ENCODE data around the gene COL26A1.
"Not testable (repeated sequence)": the region's sequence is repeated elsewhere in the genome, so short reads cannot be mapped to it uniquely, and the experiment has no call there.

COL26A1 gene

GRCh38 chr7:101433688-101434087, 71.0 kb downstream of the COL26A1 start:
- no peak overlapping the region for H3K4me3 ChIP-seq (ENCODE audit: low read depth, low read length)
- DNase-seq (ENCODE audit: low read depth), result no peak

GRCh38 chr7:101434155-101434554, 71.5 kb downstream of the COL26A1 start:
- H3K4me3 ChIP-seq (ENCODE audit: low read depth, low read length); DNase-seq (ENCODE audit: low read depth): not testable (repeated sequence)

- DNase-seq (ENCODE audit: low read depth), result no peak
- H3K4me3 ChIP-seq (ENCODE audit: low read depth, low read length), result no peak overlapping the region
These were observed 73.0 kb downstream of the COL26A1 start for GRCh38 chr7:101435461-101436220.

- DNase-seq (ENCODE audit: low read depth), result no peak
- H3K4me3 ChIP-seq (ENCODE audit: low read depth, low read length), result no peak overlapping the region
These were observed 73.6 kb downstream of the COL26A1 start for GRCh38 chr7:101436221-101436735.

GRCh38 chr7:101436857-101437576, 74.3 kb downstream of the COL26A1 start:
- no peak for DNase-seq (ENCODE audit: low read depth)

GRCh38 chr7:101441890-101442289, 79.2 kb downstream of the COL26A1 start:
- DNase-seq (ENCODE audit: low read depth), result no peak
- H3K4me3 ChIP-seq (ENCODE audit: low read depth, low read length), result no peak overlapping the region

More at GRCh38 chr7:101436857-101437576, 74.3 kb downstream of the COL26A1 start:
- no peak overlapping the region for H3K4me3 ChIP-seq (ENCODE audit: low read depth, low read length)

- DNase-seq (ENCODE audit: low read depth), result no peak
These were observed 79.9 kb downstream of the COL26A1 start for GRCh38 chr7:101442426-101443070.

GRCh38 chr7:101450064-101450463, 87.4 kb downstream of the COL26A1 start:
- DNase-seq (ENCODE audit: low read depth), result no peak
- H3K4me3 ChIP-seq (ENCODE audit: low read depth, low read length), result no peak overlapping the region

More at GRCh38 chr7:101442426-101443070, 79.9 kb downstream of the COL26A1 start:
- H3K4me3 ChIP-seq (ENCODE audit: low read depth, low read length), result no peak overlapping the region

- H3K4me3 ChIP-seq (ENCODE audit: low read depth, low read length), result no peak overlapping the region
- no peak for DNase-seq (ENCODE audit: low read depth)
These were observed 90.9 kb downstream of the COL26A1 start for GRCh38 chr7:101453617-101454016.

GRCh38 chr7:101457001-101457750, 94.5 kb downstream of the COL26A1 start:
- H3K4me3 ChIP-seq (ENCODE audit: low read depth, low read length), result no peak overlapping the region
- no peak for DNase-seq (ENCODE audit: low read depth)

GRCh38 chr7:101465131-101465530, 102.5 kb downstream of the COL26A1 start:
- DNase-seq (ENCODE audit: low read depth), result no peak
- no peak overlapping the region for H3K4me3 ChIP-seq (ENCODE audit: low read depth, low read length)

GRCh38 chr7:101465576-101466196, 103.0 kb downstream of the COL26A1 start:
- H3K4me3 ChIP-seq (ENCODE audit: low read depth, low read length), result no peak overlapping the region
- DNase-seq (ENCODE audit: low read depth), result no peak

- DNase-seq (ENCODE audit: low read depth), result no peak
These were observed 104.2 kb downstream of the COL26A1 start for GRCh38 chr7:101466871-101467270.

GRCh38 chr7:101468546-101469275, 106.0 kb downstream of the COL26A1 start:
- no peak for DNase-seq (ENCODE audit: low read depth)
- H3K4me3 ChIP-seq (ENCODE audit: low read depth, low read length), result no peak overlapping the region

More at GRCh38 chr7:101466871-101467270, 104.2 kb downstream of the COL26A1 start:
- no peak overlapping the region for H3K4me3 ChIP-seq (ENCODE audit: low read depth, low read length)

- DNase-seq (ENCODE audit: low read depth), result no peak
- H3K4me3 ChIP-seq (ENCODE audit: low read depth, low read length), result no peak overlapping the region
These were observed 108.2 kb downstream of the COL26A1 start for GRCh38 chr7:101470668-101471487.

- DNase-seq (ENCODE audit: low read depth), result no peak
- no peak overlapping the region for H3K4me3 ChIP-seq (ENCODE audit: low read depth, low read length)
These were observed 111.5 kb downstream of the COL26A1 start for GRCh38 chr7:101474178-101474577.

GRCh38 chr7:101475691-101476090, 113.0 kb downstream of the COL26A1 start:
- DNase-seq (ENCODE audit: low read depth); H3K4me3 ChIP-seq (ENCODE audit: low read depth, low read length): not testable (repeated sequence)
